HEK293 (cell line): ENCODE measurements around the gene PPIP5K2.

ENCODE experiments used
- ATF2 ChIP-seq: fragments of 450-650 bp; formaldehyde crosslinking; IDR thresholded peaks from 2 replicates; pipeline ENCODE4 v1.5.1; 2016; ENCODE audit warnings: missing biosample characterization, missing genetic modification characterization, low read depth
- FEZF1 ChIP-seq: fragments of 450-650 bp; formaldehyde crosslinking; IDR thresholded peaks from 2 replicates; pipeline ENCODE4 v1.5.1; 2016; ENCODE audit warnings: missing biosample characterization, missing genetic modification characterization
- PRDM10 ChIP-seq: fragments of 450-650 bp; formaldehyde crosslinking; IDR thresholded peaks from 2 replicates; pipeline ENCODE4 v1.5.1; 2016; ENCODE audit warnings: missing biosample characterization, missing genetic modification characterization
- SCRT1 ChIP-seq: fragments of 450-650 bp; formaldehyde crosslinking; IDR thresholded peaks from 2 replicates; pipeline ENCODE4 v1.5.1; 2016; ENCODE audit warnings: missing biosample characterization, missing genetic modification characterization, borderline replicate concordance
- TRIM28 ChIP-seq: IDR thresholded peaks from 2 replicates; pipeline ENCODE4 v1.6.1; 2011; ENCODE audit warnings: low read length, control low read depth, borderline replicate concordance
- TSHZ1 ChIP-seq: fragments of 450-650 bp; formaldehyde crosslinking; IDR thresholded peaks from 2 replicates; pipeline ENCODE4 v1.5.1; 2016; ENCODE audit warnings: missing biosample characterization, missing genetic modification characterization, borderline replicate concordance
- YY2 ChIP-seq: fragments of 450-650 bp; formaldehyde crosslinking; IDR thresholded peaks from 2 replicates; pipeline ENCODE4 v1.5.1; 2016; ENCODE audit warnings: missing biosample characterization, missing genetic modification characterization
- ZBTB1 ChIP-seq: fragments of 450-650 bp; formaldehyde crosslinking; IDR thresholded peaks from 2 replicates; pipeline ENCODE4 v1.5.1; 2016; ENCODE audit warnings: missing biosample characterization, missing genetic modification characterization
- ZBTB20 ChIP-seq: fragments of 450-650 bp; formaldehyde crosslinking; IDR thresholded peaks from 2 replicates; pipeline ENCODE4 v1.5.1; 2016; ENCODE audit warnings: missing biosample characterization, missing genetic modification characterization
- ZFP37 ChIP-seq: fragments of 450-650 bp; formaldehyde crosslinking; IDR thresholded peaks from 2 replicates; pipeline ENCODE4 v1.5.1; 2016; ENCODE audit warnings: missing biosample characterization, missing genetic modification characterization
- ZFP41 ChIP-seq: fragments of 450-650 bp; formaldehyde crosslinking; IDR thresholded peaks from 2 replicates; pipeline ENCODE4 v1.5.1; 2016; ENCODE audit warnings: missing biosample characterization, missing genetic modification characterization, borderline replicate concordance
- ZNF146 ChIP-seq: fragments of 450-650 bp; formaldehyde crosslinking; IDR thresholded peaks from 2 replicates; pipeline ENCODE4 v1.5.1; 2016; ENCODE audit warnings: missing biosample characterization, missing genetic modification characterization
- ZNF221 ChIP-seq: fragments of 450-650 bp; formaldehyde crosslinking; IDR thresholded peaks from 2 replicates; pipeline ENCODE4 v1.5.1; 2017; ENCODE audit warnings: missing biosample characterization, missing genetic modification characterization, borderline replicate concordance
- ZNF26 ChIP-seq: fragments of 450-650 bp; formaldehyde crosslinking; IDR thresholded peaks from 2 replicates; pipeline ENCODE4 v1.5.1; 2016; ENCODE audit warnings: missing biosample characterization, missing genetic modification characterization
- ZNF391 ChIP-seq: fragments of 450-650 bp; formaldehyde crosslinking; IDR thresholded peaks from 2 replicates; pipeline ENCODE4 v1.5.1; 2016; ENCODE audit warnings: low read depth, missing biosample characterization, missing genetic modification characterization, borderline replicate concordance
- ZNF423 ChIP-seq: fragments of 450-650 bp; formaldehyde crosslinking; IDR thresholded peaks from 2 replicates; pipeline ENCODE4 v1.5.1; 2016; ENCODE audit warnings: missing biosample characterization, missing genetic modification characterization
- ZNF555 ChIP-seq: fragments of 450-650 bp; formaldehyde crosslinking; conservative IDR thresholded peaks from 2 replicates; pipeline ENCODE4 v1.5.1; 2017; ENCODE audit warnings: missing biosample characterization, mild to moderate bottlenecking, missing genetic modification characterization, inconsistent platforms
- ZNF571 ChIP-seq: fragments of 450-650 bp; formaldehyde crosslinking; IDR thresholded peaks from 2 replicates; pipeline ENCODE4 v1.5.0; 2017; ENCODE audit warnings: missing biosample characterization, missing genetic modification characterization
- ZNF585B ChIP-seq: fragments of 450-650 bp; formaldehyde crosslinking; IDR thresholded peaks from 2 replicates; pipeline ENCODE4 v1.5.1; 2016; ENCODE audit warnings: missing biosample characterization, missing genetic modification characterization
- ZNF654 ChIP-seq: fragments of 450-650 bp; formaldehyde crosslinking; IDR thresholded peaks from 2 replicates; pipeline ENCODE4 v1.5.1; 2016; ENCODE audit warnings: low read depth, missing biosample characterization, missing genetic modification characterization
- ZNF704 ChIP-seq: fragments of 450-650 bp; formaldehyde crosslinking; IDR thresholded peaks from 2 replicates; pipeline ENCODE4 v1.5.1; 2016; ENCODE audit warnings: missing biosample characterization, missing genetic modification characterization
- ZNF768 ChIP-seq: fragments of 450-650 bp; formaldehyde crosslinking; IDR thresholded peaks from 2 replicates; pipeline ENCODE4 v1.5.1; 2018; ENCODE audit warnings: missing biosample characterization, mild to moderate bottlenecking, missing genetic modification characterization
- ZNF776 ChIP-seq: fragments of 450-650 bp; formaldehyde crosslinking; IDR thresholded peaks from 2 replicates; pipeline ENCODE4 v1.5.0; 2017; ENCODE audit warnings: missing biosample characterization, missing genetic modification characterization, borderline replicate concordance
- ZNF843 ChIP-seq: fragments of 450-650 bp; formaldehyde crosslinking; IDR thresholded peaks from 2 replicates; pipeline ENCODE4 v1.5.1; 2016; ENCODE audit warnings: missing biosample characterization, missing genetic modification characterization
- ZSCAN16 ChIP-seq: fragments of 450-650 bp; formaldehyde crosslinking; IDR thresholded peaks from 2 replicates; pipeline ENCODE4 v1.5.1; 2016; ENCODE audit warnings: missing biosample characterization, missing genetic modification characterization
- ZSCAN30 ChIP-seq: fragments of 450-650 bp; IDR thresholded peaks from 2 replicates; pipeline ENCODE4 v1.5.1; 2018; ENCODE audit warnings: missing biosample characterization, mild to moderate bottlenecking, missing genetic modification characterization, moderate library complexity
- ZXDB ChIP-seq: fragments of 450-650 bp; formaldehyde crosslinking; IDR thresholded peaks from 2 replicates; pipeline ENCODE4 v1.5.1; 2016; ENCODE audit warnings: missing biosample characterization, missing genetic modification characterization

The PPIP5K2 gene

GRCh38 chr5:103119765-103120606 lies at the start of gene PPIP5K2, which contains the start of gene GIN1 (continued):
- TF ChIP-seq ZXDB (tag by site-specific recombination) (peak; percentile 97), TSHZ1 (tag by site-specific recombination) (peak; percentile 91), ZSCAN16 (tag by site-specific recombination) (no peak), TRIM28 (peak; percentile 97), ZSCAN30 (tag by site-specific recombination) (peak; percentile 96), ZNF704 (tag by site-specific recombination) (no peak), FEZF1 (tag by site-specific recombination) (peak; percentile 92), ZNF776 (tag by site-specific recombination) (no peak), YY2 (no peak), ZNF146 (0 out of 2 replicates have a peak, but pooled peaks have one; percentile 30), ZBTB20 (tag by site-specific recombination) (peak; percentile 53), ZNF221 (tag by site-specific recombination) (0 out of 2 replicates have a peak, but pooled peaks have one; percentile 36), ZNF26 (tag by site-specific recombination) (no peak), ZNF555 (tag by site-specific recombination) (no peak), ZNF654 (tag by site-specific recombination) (no peak; the same call in 1 of the 2 replicates), ATF2 (tag by site-specific recombination) (0 out of 2 replicates have a peak, but pooled peaks have one; percentile 52), ZFP37 (tag by site-specific recombination) (peak; percentile 98), ZNF585B (tag by site-specific recombination) (no peak), PRDM10 (tag by site-specific recombination) (peak; percentile 90), ZNF843 (tag by site-specific recombination) (0 out of 2 replicates have a peak, but pooled peaks have one; percentile 67), ZNF768 (tag by site-specific recombination) (no peak; the same call in 1 of the 2 replicates), ZNF571 (no peak), SCRT1 (tag by site-specific recombination) (no peak), ZNF423 (no peak), ZBTB1 (tag by site-specific recombination) (peak; percentile 66; the same call in 1 of the 2 replicates), ZNF391 (tag by site-specific recombination) (peak; percentile 94), ZFP41 (no peak)
